NCI-H748 treated with DMSO at 0.1 percent for 48 hours (cell line): Measurements from ENCODE around the gene RORB.

Experiments used
- DNase-seq: peaks from one replicate; lab custom pipeline; 2025; lab: John Stamatoyannopoulos, UW

Gene RORB

GRCh38 chr9:74496819-74497747 lies at the start of gene RORB:
Gene RORB (plus strand): TSS chr9:74497335. CDS start chr9:74497977, 642 bp downstream.
- peak; percentile 40 for DNase-seq

GRCh38 chr9:74447451-74448193 lies 49.5 kb upstream of the RORB start:
- no peak for DNase-seq

- no peak for DNase-seq
Measured at GRCh38 chr9:74449060-74449459, 48.1 kb upstream of the RORB start.

- DNase-seq: no peak
Measured at GRCh38 chr9:74458832-74459231, 38.3 kb upstream of the RORB start.

- no peak for DNase-seq
Measured at GRCh38 chr9:74463825-74464224, 33.3 kb upstream of the RORB start.

- no peak for DNase-seq
Measured at GRCh38 chr9:74478606-74479005, 18.5 kb upstream of the RORB start.

- no peak for DNase-seq
Measured at GRCh38 chr9:74479711-74480110, 17.4 kb upstream of the RORB start.

GRCh38 chr9:74487395-74487794 lies 9.7 kb upstream of the RORB start:
- no peak for DNase-seq

GRCh38 chr9:74493512-74493911 lies 3.6 kb upstream of the RORB start:
- no peak for DNase-seq

- DNase-seq: no peak
Measured at GRCh38 chr9:74494490-74494889, 2.6 kb upstream of the RORB start.

GRCh38 chr9:74496406-74496805 lies 729 bp upstream of the RORB start:
- no peak for DNase-seq

GRCh38 chr9:74497748-74498620 lies 849 bp downstream of the RORB start:
- DNase-seq: no peak

- no peak for DNase-seq
Measured at GRCh38 chr9:74498621-74499095, 1.5 kb downstream of the RORB start.

- DNase-seq: no peak
Measured at GRCh38 chr9:74499111-74499601, 2.0 kb downstream of the RORB start.

- no peak for DNase-seq
Measured at GRCh38 chr9:74499770-74500583, 2.8 kb downstream of the RORB start.

- no peak for DNase-seq
Measured at GRCh38 chr9:74500584-74500924, 3.4 kb downstream of the RORB start.

GRCh38 chr9:74501570-74501969 lies 4.4 kb downstream of the RORB start:
- DNase-seq: no peak

- peak; percentile 7 for DNase-seq
Measured at GRCh38 chr9:74503219-74503618, 6.1 kb downstream of the RORB start.

GRCh38 chr9:74503666-74504065 lies 6.5 kb downstream of the RORB start:
- peak; percentile 41 for DNase-seq

GRCh38 chr9:74511333-74511732 lies 14.2 kb downstream of the RORB start:
- no peak for DNase-seq

GRCh38 chr9:74512416-74512815 lies 15.3 kb downstream of the RORB start:
- DNase-seq: no peak
